HepG2 (cell line): Measurements from ENCODE around the gene CAPN6.

Source experiments
- CHD2 ChIP-seq: IDR thresholded peaks from 2 replicates; pipeline ENCODE4 v1.6.1; 2011; ENCODE audit warnings: low read depth, low read length, improper control_type of control experiment
- CTCF ChIP-seq: sonication (generic); formaldehyde crosslinking; IDR thresholded peaks from 2 replicates; pipeline ENCODE4 v1.5.0; 2020; ENCODE audit warnings: mild to moderate bottlenecking, missing genetic modification reagents, moderate library complexity
- EZH2 ChIP-seq: conservative IDR thresholded peaks from 2 replicates; pipeline ENCODE4 v1.6.1; 2012; ENCODE audit warnings: mild to moderate bottlenecking, low read depth, low read length, moderate library complexity
- HNRNPLL ChIP-seq: fragments of 200-400 bp; formaldehyde crosslinking; IDR thresholded peaks from 2 replicates; pipeline ENCODE4 v1.6.1; 2017; ENCODE audit warnings: mild to moderate bottlenecking, low read depth, low read length; ENCODE audit not compliant: poor library complexity, severe bottlenecking
- JUN ChIP-seq: sonication (generic); formaldehyde crosslinking; IDR thresholded peaks from 2 replicates; pipeline ENCODE4 v1.4.0; 2020; ENCODE audit warnings: mild to moderate bottlenecking, missing genetic modification reagents
- KAT7 ChIP-seq: IDR thresholded peaks from 2 replicates; pipeline ENCODE4 v1.6.1; 2018; ENCODE audit warnings: borderline replicate concordance, missing compliant biosample characterization
- KMT2A ChIP-seq: sonication (generic); formaldehyde crosslinking; IDR thresholded peaks from 2 replicates; pipeline ENCODE4 v1.4.0; 2020; ENCODE audit warnings: missing genetic modification reagents
- MAFG ChIP-seq: sonication (generic); formaldehyde crosslinking; IDR thresholded peaks from 2 replicates; pipeline ENCODE4 v1.5.1; 2020; ENCODE audit warnings: mild to moderate bottlenecking, missing genetic modification reagents
- POLR2A ChIP-seq, 2 experiments: IDR thresholded peaks; 2 replicates each; pipeline ENCODE4 v1.6.1; 2011; ENCODE audit warnings: low read depth in 2 of 2, low read length in 2 of 2, mild to moderate bottlenecking in 1 of 2, moderate library complexity in 1 of 2; ENCODE audit not compliant: insufficient read depth in 1 of 2
- RBAK ChIP-seq: sonication (generic); formaldehyde crosslinking; IDR thresholded peaks from 2 replicates; pipeline ENCODE4 v1.5.1; 2020; ENCODE audit warnings: mild to moderate bottlenecking, missing genetic modification reagents
- TEAD2 ChIP-seq: sonication (generic); formaldehyde crosslinking; IDR thresholded peaks from 2 replicates; pipeline ENCODE4 v1.9.0; 2021; ENCODE audit warnings: missing genetic modification reagents
- ZKSCAN1 ChIP-seq: fragments of 150-350 bp; IDR thresholded peaks from 2 replicates; pipeline ENCODE4 v1.6.1; 2014; ENCODE audit warnings: low read length
- ZNF12 ChIP-seq: sonication (generic); formaldehyde crosslinking; IDR thresholded peaks from 2 replicates; pipeline ENCODE4 v1.5.0; 2020; ENCODE audit warnings: missing genetic modification reagents
- TF ChIP-seq, protein P1 (sequence below): IDR thresholded peaks from 2 replicates; pipeline ENCODE4 v1.6.1; 2012; ENCODE audit warnings: inconsistent platforms

DNA sequence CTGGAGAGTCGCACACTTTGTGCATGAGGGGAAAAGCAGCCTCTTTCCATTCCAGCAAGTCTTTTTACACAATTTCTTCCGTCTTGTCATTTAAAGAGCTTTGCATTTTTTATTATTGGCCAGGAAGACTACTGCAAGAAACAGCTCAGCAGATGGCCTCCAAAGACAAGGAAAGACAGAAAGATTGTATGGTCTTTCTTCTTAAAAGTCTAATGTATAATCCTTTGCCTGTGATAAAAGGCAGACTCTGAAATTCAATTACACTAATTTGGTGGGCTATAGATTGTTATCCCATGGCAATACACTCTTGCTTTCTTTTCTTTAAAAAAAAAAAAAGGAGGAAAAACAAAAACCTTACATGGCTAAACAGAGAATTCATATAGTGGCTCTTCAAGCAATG lies 5.9 kb downstream of the CAPN6 start:
- TF ChIP-seq, protein P1, sequence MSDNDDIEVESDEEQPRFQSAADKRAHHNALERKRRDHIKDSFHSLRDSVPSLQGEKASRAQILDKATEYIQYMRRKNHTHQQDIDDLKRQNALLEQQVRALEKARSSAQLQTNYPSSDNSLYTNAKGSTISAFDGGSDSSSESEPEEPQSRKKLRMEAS = no peak
- TF ChIP-seq KAT7 (CRISPR knock-in tag) = no peak
- no peak for TF ChIP-seq CTCF (CRISPR knock-in tag)
- no peak for TF ChIP-seq HNRNPLL
- TF ChIP-seq EZH2 = no peak
- no peak for TF ChIP-seq TEAD2 (CRISPR knock-in tag)
- TF ChIP-seq POLR2A (IDR thresholded peaks at IDR 0.05; ENCODE audit: insufficient read depth in 1 of 2, low read depth in 2 of 2, low read length in 2 of 2) = no peak
- TF ChIP-seq ZKSCAN1 = no peak
- TF ChIP-seq JUN (CRISPR knock-in tag) = no peak
- no peak for TF ChIP-seq MAFG (CRISPR knock-in tag)
- TF ChIP-seq KMT2A (CRISPR knock-in tag) = no peak
- TF ChIP-seq RBAK (CRISPR knock-in tag) = no peak
- no peak for TF ChIP-seq ZNF12 (CRISPR knock-in tag)
- TF ChIP-seq CHD2 = no peak
